Spleen (tissue), 3 donors: ENCODE results near the gene CABLES1.

Experiments
- POLR2A ChIP-seq, 3 donors: fragments of 450-650 bp; IDR thresholded peaks; one replicate each; pipeline ENCODE4 v1.5.1; 2017; ENCODE audit warnings: antibody characterized with exemption in 3 of 3, mild to moderate bottlenecking in 1 of 3
- POLR2AphosphoS5 ChIP-seq, 3 donors: sonication (generic); formaldehyde crosslinking; IDR thresholded peaks; one replicate each; pipeline ENCODE4 v1.5.1; 2017; ENCODE audit warnings: antibody characterized with exemption in 3 of 3

DNA sequence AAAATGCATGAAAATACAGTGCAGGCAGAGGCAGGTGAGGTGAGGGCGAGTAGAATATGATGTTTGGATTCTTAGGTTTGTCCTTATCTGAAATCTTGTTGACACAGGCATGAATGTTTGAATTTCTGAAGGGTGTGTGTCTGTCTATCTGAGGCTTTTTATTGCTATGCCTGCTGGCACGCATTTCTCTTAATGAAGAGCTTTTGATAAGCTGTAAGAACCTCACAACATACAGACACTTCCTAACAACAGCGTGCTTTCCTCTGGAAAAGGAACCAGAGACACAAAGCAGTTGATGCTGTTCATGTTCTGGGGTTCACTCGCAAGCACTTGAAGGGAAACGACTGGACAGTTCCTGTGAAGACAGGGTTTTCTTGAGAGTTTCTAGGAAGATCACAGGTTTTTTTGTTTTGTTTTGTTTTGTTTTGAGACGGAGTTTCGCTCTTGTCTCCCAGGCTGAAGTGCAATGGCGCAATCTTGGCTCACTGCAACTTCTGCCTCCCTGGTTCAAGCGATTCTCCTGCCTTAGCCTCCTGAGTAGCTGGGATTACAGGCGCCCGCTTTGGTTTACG is 33.3 kb upstream of the CABLES1 start:
- no peak for TF ChIP-seq POLR2AphosphoS5 (IDR thresholded peaks at IDR 0.05)
- no peak for TF ChIP-seq POLR2A (IDR thresholded peaks at IDR 0.05)
